Astrocyte (in vitro differentiated cells and primary cell): ENCODE results near the gene OSR1. TPM values are rescaled to one million over a fixed set of nuclear protein-coding genes. Genes with fewer than 3 reads are reported as not detected.
A peak's percentile ranks its signal among the peaks of the same experiment; 100 is the strongest.

Source experiments
- DNase-seq: peaks from one replicate; pipeline ENCODE4 v3.0.0-alpha.2; 2010; ENCODE audit warnings: low read depth
- FAIRE-seq: peaks from 2 replicates; lab custom pipeline; 2011; peaks lifted over from hg19 to GRCh38; lab: Jason Lieb, UNC
- H2AFZ ChIP-seq: 2 replicates; pipeline ENCODE4 v1.6.0; 2012; ENCODE audit warnings: low read depth, low read length, inconsistent platforms
- H3K27ac ChIP-seq: 2 replicates; pipeline ENCODE4 v1.5.1; 2011; ENCODE audit warnings: low read depth, low read length, inconsistent platforms
- H3K27me3 ChIP-seq: 2 replicates; pipeline ENCODE4 v1.6.0; 2011; ENCODE audit warnings: low read length, inconsistent platforms; ENCODE audit not compliant: insufficient read depth
- H3K36me3 ChIP-seq: 2 replicates; pipeline ENCODE4 v1.5.1; 2011; ENCODE audit warnings: low read length, inconsistent platforms; ENCODE audit not compliant: insufficient read depth
- H3K4me1 ChIP-seq: 2 replicates; pipeline ENCODE4 v1.5.1; 2011; ENCODE audit warnings: low read length, inconsistent platforms; ENCODE audit not compliant: insufficient read depth
- H3K4me2 ChIP-seq: 2 replicates; pipeline ENCODE4 v1.6.0; 2012; ENCODE audit warnings: low read length, inconsistent platforms
- H3K4me3 ChIP-seq: 2 replicates; pipeline ENCODE4 v1.5.1; 2011; ENCODE audit warnings: low read depth, mild to moderate bottlenecking, low read length, inconsistent platforms; ENCODE audit not compliant: insufficient read depth
- H3K79me2 ChIP-seq: 2 replicates; pipeline ENCODE4 v1.6.0; 2012; ENCODE audit warnings: mild to moderate bottlenecking, low read length, inconsistent platforms; ENCODE audit not compliant: insufficient read depth
- H3K9ac ChIP-seq: 2 replicates; pipeline ENCODE4 v1.6.0; 2012; ENCODE audit warnings: mild to moderate bottlenecking, low read length, inconsistent platforms
- H3K9me3 ChIP-seq: 2 replicates; pipeline ENCODE4 v1.5.1; 2012; ENCODE audit warnings: low read depth, mild to moderate bottlenecking, low read length, inconsistent platforms; ENCODE audit not compliant: insufficient read depth
- H4K20me1 ChIP-seq: 2 replicates; pipeline ENCODE4 v1.6.0; 2012; ENCODE audit warnings: low read length, inconsistent platforms; ENCODE audit not compliant: insufficient read depth
- H3K27ac Mint-ChIP-seq: one replicate; pipeline ENCODE4 v1.8.0; 2021; ENCODE audit warnings: mild to moderate bottlenecking, mixed read lengths; ENCODE audit not compliant: unreplicated experiment
- H3K27me3 Mint-ChIP-seq: one replicate; pipeline ENCODE4 v1.8.0; 2021; ENCODE audit warnings: low read depth, mixed read lengths; ENCODE audit not compliant: unreplicated experiment
- H3K36me3 Mint-ChIP-seq: one replicate; pipeline ENCODE4 v1.8.0; 2021; ENCODE audit warnings: low read depth, mixed read lengths; ENCODE audit not compliant: unreplicated experiment
- H3K4me1 Mint-ChIP-seq: one replicate; pipeline ENCODE4 v1.8.0; 2021; ENCODE audit warnings: low read depth, mixed read lengths; ENCODE audit not compliant: unreplicated experiment
- H3K4me3 Mint-ChIP-seq: one replicate; pipeline ENCODE4 v1.8.0; 2021; ENCODE audit warnings: mild to moderate bottlenecking, moderate library complexity, mixed read lengths; ENCODE audit not compliant: unreplicated experiment
- H3K9me3 Mint-ChIP-seq: one replicate; pipeline ENCODE4 v1.8.0; 2021; ENCODE audit warnings: mild to moderate bottlenecking, mixed read lengths; ENCODE audit not compliant: unreplicated experiment
- EZH2 ChIP-seq: IDR thresholded peaks from 2 replicates; pipeline ENCODE4 v1.6.1; 2012; ENCODE audit warnings: mild to moderate bottlenecking, low read length, inconsistent platforms; ENCODE audit not compliant: insufficient read depth
- total RNA-seq: library from RNA; stranded (reverse); gene quantifications from 2 replicates; pipeline ENCODE4 v1.2.1, GENCODE V29; 2021
- TF ChIP-seq, protein P1 (sequence below): IDR thresholded peaks from 2 replicates; pipeline ENCODE4 v1.5.1; 2011; ENCODE audit warnings: low read depth, mild to moderate bottlenecking, inconsistent platforms, low read length, moderate library complexity; ENCODE audit not compliant: insufficient read depth

OSR1 gene
- total RNA-seq, 1 donor from 2014 or later = 1.0 TPM

DNA sequence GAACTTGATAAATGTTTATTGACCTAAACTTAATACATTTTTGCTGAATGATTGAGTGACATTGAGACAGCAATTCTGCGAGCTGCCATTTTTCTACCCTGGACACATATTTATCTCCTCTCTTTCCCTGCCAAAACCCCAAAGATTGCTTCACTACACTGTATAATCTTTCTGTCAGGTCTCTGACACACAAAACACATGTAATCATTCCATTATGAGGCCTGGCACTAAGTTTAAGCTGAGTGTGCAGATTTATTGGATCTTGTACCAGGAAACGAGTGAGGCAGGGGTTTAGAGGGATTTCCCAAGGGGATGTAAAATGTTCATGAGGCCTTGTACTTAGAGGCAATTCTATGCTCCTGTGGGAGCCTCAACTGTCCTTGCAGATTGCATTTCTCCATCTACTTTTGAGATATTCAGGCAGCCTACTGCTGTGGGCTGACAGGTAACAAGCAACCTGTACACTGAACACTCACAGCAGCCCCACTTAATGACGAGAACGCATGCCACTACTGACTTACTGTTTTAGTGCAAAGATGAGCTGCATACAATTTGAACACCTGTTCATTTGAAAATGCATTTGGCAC is 13.7 kb upstream of the OSR1 start:
- Histone ChIP-seq H4K20me1 (no peaks in the 10 kb centered on the region), H3K27me3 (peaks cover 21% of the 10 kb centered on the region), H2AFZ (no peak overlapping the region), H3K9ac (no peak overlapping the region), H3K79me2 (no peaks in the 10 kb centered on the region), H3K36me3 (no peaks in the 10 kb centered on the region), H3K9me3 (no peaks in the 10 kb centered on the region), H3K4me3 (no peak overlapping the region), H3K4me1 (no peaks in the 10 kb centered on the region), H3K27ac (no peak overlapping the region), H3K4me2 (no peak overlapping the region)
- Mint-ChIP-seq H3K4me3 (no peak overlapping the region), H3K36me3 (no peaks in the 10 kb centered on the region), H3K9me3 (no peaks in the 10 kb centered on the region), H3K27me3 (peaks cover 54% of the 10 kb centered on the region), H3K4me1 (no peaks in the 10 kb centered on the region), H3K27ac (no peak overlapping the region)
- TF ChIP-seq, protein P1, sequence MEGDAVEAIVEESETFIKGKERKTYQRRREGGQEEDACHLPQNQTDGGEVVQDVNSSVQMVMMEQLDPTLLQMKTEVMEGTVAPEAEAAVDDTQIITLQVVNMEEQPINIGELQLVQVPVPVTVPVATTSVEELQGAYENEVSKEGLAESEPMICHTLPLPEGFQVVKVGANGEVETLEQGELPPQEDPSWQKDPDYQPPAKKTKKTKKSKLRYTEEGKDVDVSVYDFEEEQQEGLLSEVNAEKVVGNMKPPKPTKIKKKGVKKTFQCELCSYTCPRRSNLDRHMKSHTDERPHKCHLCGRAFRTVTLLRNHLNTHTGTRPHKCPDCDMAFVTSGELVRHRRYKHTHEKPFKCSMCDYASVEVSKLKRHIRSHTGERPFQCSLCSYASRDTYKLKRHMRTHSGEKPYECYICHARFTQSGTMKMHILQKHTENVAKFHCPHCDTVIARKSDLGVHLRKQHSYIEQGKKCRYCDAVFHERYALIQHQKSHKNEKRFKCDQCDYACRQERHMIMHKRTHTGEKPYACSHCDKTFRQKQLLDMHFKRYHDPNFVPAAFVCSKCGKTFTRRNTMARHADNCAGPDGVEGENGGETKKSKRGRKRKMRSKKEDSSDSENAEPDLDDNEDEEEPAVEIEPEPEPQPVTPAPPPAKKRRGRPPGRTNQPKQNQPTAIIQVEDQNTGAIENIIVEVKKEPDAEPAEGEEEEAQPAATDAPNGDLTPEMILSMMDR = no peak
- no peak for TF ChIP-seq EZH2
- DNase-seq = no peak
- FAIRE-seq = no peak

GRCh38 chr2:19369341-19369955 is 11.0 kb upstream of the OSR1 start:
- TF ChIP-seq, protein P1 = peak; percentile 47
- no peak for TF ChIP-seq EZH2
- Histone ChIP-seq H3K4me1 (no peaks in the 10 kb centered on the region), H3K79me2 (no peaks in the 10 kb centered on the region), H3K4me2 (no peak overlapping the region), H3K4me3 (no peak overlapping the region), H3K36me3 (no peaks in the 10 kb centered on the region), H2AFZ (no peak overlapping the region), H3K27ac (no peak overlapping the region), H3K9me3 (no peaks in the 10 kb centered on the region), H3K9ac (no peak overlapping the region), H3K27me3 (peaks cover 40% of the 10 kb centered on the region), H4K20me1 (no peaks in the 10 kb centered on the region)
- Mint-ChIP-seq H3K27ac (no peak overlapping the region), H3K4me1 (no peaks in the 10 kb centered on the region), H3K4me3 (no peak overlapping the region), H3K9me3 (no peaks in the 10 kb centered on the region), H3K36me3 (no peaks in the 10 kb centered on the region), H3K27me3 (peaks cover 77% of the 10 kb centered on the region)
- FAIRE-seq (no peak), DNase-seq (no peak)

- Histone ChIP-seq H2AFZ (no peak overlapping the region), H3K9ac (no peak overlapping the region), H3K4me2 (no peak overlapping the region), H3K9me3 (no peaks in the 10 kb centered on the region), H3K27ac (no peak overlapping the region), H3K79me2 (no peaks in the 10 kb centered on the region), H3K4me3 (no peak overlapping the region), H3K36me3 (no peaks in the 10 kb centered on the region), H4K20me1 (no peaks in the 10 kb centered on the region), H3K4me1 (no peaks in the 10 kb centered on the region), H3K27me3 (peaks cover 45% of the 10 kb centered on the region)
- Mint-ChIP-seq H3K27ac (no peak overlapping the region), H3K36me3 (no peaks in the 10 kb centered on the region), H3K4me3 (no peak overlapping the region), H3K4me1 (no peaks in the 10 kb centered on the region), H3K9me3 (no peaks in the 10 kb centered on the region), H3K27me3 (peaks cover 84% of the 10 kb centered on the region)
- no peak for DNase-seq
- FAIRE-seq = no peak
- no peak for TF ChIP-seq EZH2
- TF ChIP-seq, protein P1 = no peak
Measured at GRCh38 chr2:19368760-19369159, 10.3 kb upstream of the OSR1 start.
